ENCODE results near the gene SLC25A20.
"Not testable (repeated sequence)": the region's sequence is repeated elsewhere in the genome, so short reads cannot be mapped to it uniquely, and the experiment has no call there.

Gene SLC25A20

DNA sequence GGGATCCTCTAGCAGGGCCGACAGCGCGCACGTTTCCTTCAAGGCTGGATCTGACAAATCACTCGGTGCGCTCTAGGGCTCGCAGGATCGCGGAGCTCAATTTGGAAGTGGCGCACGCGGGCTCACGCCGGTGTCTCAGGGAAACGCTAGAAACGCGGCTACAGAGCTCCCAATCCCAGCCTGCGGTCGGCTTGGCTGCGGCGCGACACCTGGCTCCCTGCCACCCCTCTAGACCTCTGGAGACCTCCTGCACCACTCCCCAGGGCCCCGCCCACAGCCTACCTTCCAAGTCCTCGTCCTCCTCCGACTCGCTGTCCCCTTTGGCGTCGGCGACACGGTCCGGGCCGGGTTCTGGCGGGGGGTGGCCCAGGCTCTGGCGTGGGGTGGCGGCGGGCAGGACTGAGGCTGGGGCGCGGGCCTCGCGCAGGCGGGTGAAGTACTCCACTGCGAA is 51.6 kb downstream of the SLC25A20 start:
- DNase-seq (ENCODE audit: low read depth), result peak; percentile 37

DNA sequence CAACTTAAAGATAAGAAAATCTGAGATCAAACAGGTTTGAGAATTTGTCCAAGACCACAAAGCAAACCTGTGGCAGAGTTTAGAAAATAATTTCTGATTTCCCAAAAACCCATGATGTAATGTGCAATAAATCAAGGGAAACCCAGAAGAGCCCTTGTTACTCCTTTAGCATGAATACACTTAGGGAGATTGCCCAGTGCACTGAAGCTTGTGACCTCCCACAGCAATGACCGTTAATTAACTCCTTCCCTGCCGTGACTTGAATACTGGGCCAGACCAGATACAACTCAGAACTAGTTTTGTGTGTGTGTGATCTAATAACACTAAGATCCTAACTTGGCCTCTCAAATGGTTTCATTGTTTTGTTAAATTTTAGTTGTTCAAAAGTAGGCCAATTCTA is 53.5 kb downstream of the SLC25A20 start:
- no peak for DNase-seq (ENCODE audit: low read depth)

DNA sequence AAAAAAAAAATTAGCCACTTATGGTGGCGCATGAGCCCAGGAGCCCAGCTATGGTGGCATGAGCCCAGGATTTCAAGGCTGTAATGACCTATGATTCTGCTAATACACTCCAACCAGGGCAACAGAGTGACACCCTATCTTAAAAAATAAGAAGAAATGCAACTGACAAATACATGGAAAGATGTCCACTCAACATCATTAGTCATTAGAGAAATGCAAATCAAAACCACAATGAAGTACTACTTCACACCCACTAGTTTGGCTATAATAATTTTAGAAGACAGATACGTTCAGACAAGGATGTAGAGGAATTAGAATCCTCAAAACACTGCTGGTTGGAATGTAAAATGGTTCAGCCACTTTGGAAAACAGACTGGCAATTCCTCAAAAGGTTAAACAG is 61.5 kb downstream of the SLC25A20 start:
- no peak for DNase-seq (ENCODE audit: low read depth)

DNA sequence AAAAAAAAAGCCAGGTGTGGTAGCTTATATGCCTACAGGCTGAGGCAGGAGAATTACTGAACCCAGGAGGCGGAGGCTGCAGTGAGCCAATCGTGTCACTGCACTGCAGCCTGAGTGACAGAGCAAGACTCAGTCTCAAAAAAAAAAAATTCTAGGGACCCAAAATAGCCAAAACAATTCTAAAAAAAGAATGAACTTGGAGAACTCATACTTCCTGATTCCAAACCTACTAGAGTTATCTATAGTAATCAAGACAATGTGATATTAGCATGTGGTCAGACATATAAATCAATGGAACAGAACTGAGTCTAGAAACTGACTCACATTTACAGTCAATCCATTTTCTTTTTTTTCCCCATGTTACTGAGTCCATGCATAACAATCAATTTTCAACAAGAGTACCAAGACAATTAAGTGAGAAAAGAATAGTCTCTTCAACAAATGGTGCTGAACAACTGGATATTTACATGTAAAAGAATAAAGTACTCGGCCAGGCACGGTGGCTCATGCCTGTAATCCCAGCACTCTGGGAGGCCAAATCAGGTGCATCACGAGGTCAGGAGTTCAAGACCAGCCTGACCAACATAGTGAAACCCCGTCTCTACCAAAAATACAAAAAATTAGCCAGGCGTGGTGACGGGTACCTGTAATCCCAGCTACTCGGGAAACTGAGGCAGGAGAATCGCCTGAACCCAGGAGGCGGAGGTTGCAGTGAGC is 62.9 kb downstream of the SLC25A20 start:
- no peak for DNase-seq (ENCODE audit: low read depth)

DNA sequence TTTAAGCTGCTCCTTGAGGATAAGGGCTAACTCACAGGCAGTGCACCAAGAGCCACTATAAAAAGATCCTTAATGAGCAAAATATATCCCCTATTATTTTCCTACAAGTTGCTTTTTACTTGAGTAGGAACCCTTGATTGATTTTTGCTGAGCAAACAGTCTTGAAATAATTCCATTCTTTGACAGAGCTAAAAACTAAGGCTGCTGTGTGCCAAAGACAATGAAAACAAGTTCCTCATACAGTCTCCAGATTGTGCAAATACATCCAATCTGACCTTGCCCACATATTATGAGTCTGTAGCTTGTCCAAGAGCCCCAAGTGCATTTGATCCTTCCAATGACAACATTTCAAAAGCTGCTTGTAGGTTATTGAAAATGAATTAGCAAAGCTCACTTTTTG is 66.0 kb downstream of the SLC25A20 start:
- DNase-seq (ENCODE audit: low read depth), result no peak

DNA sequence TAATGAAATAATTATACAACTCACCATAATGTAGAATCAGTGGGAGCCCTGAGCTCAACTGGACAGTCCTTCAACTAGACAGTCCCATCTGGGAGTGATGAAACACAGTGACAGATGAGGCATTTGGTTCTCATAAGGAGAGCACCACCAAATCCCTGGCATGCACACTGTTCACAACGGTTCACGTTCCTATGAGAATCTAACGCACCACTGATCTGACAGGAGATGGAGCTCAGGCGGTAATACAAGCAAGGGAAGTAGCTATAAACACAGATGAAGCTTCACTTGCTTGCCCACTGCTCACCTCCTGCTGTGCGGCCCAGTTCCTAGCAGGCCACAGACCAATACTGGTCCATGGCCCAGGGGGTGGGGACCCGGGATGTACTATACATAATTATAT is 68.0 kb downstream of the SLC25A20 start:
- DNase-seq (ENCODE audit: low read depth), result no peak

DNA sequence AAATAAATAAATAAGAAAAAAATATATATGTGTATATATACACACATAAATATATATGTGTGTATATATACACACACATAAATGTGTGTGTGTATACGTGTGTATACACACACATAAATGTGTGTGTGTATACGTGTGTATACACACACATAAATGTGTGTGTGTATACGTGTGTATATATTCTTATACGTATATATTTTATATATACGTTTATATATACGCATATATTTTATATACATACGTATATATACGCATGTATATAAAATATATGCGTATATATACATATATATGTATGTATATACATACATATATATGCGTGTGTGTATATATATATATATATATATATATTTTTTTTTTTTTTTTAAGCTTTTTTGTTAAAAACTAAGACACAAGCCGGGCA is 69.2 kb downstream of the SLC25A20 start:
- DNase-seq (ENCODE audit: low read depth), result not testable (repeated sequence)

DNA sequence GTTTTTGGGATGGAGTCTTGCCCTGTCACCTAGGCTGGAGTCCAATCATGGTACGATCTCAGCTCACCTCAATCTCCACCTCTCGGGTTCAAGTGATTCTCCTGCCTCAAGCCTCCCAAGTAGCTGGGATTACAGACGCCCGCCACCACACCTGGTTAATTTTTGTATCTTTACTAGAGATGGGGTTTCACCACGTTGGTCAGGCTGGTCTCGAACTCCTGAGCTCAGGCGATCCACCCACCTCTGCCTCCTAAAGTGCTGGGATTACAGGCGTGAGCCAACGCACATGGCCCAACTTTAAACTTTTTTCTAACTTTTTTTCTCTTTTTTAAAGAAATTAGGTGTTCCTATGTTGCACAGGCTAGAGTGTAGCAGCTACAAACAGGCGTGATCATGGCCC is 70.8 kb downstream of the SLC25A20 start:
- not testable (repeated sequence) for DNase-seq (ENCODE audit: low read depth)

DNA sequence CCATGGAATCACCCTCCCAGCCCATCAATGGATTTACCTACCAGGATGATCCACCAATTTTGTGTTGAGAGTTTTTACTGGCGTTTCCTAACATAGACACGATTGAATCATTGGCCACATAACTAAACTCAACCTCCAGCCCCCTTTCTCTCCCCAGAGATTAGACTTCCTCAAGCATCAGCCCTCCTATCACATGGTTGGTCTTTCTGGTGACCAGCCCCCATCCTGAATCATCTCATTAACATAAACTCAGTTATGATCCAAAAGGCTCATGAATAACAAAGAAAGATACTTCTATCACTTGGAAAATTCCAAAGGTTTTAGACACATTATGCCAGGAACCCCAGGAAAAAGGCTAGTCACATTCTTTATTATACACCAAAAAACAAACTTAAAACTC is 72.2 kb downstream of the SLC25A20 start:
- DNase-seq (ENCODE audit: low read depth), result no peak

DNA sequence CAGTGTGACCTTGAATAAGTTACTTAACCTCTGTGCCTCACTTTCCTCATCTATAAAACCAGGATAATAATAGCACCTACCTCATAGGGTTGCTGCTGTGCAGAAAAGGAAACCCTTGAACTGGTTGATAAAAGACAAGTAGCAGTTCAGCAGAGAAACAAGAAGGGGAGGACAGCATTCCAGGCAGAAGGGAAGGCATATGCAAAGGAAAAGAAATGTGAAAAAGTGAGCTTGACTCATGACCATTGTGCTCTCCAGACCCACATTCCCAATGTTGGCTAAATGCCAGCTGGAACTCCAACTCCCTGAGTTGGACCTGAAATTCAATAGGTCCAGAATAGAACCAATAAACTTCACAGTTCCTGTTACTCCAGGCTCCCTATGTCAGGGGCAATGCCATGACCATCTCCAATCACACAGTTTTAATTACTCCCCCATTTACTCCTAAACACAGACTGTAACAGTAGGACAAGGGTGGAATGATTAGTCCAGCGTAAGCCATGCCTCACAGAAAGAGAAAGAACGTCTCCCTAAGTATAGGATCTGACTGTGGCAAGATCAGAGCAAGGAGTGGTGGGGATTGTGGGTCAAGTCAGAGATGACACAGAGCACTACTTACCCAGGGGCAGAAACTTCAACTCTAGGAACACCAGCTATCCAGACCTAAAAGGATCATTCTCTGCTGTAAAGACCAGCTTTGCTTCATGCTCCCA is 77.9 kb downstream of the SLC25A20 start:
- DNase-seq (ENCODE audit: low read depth), result no peak

DNA sequence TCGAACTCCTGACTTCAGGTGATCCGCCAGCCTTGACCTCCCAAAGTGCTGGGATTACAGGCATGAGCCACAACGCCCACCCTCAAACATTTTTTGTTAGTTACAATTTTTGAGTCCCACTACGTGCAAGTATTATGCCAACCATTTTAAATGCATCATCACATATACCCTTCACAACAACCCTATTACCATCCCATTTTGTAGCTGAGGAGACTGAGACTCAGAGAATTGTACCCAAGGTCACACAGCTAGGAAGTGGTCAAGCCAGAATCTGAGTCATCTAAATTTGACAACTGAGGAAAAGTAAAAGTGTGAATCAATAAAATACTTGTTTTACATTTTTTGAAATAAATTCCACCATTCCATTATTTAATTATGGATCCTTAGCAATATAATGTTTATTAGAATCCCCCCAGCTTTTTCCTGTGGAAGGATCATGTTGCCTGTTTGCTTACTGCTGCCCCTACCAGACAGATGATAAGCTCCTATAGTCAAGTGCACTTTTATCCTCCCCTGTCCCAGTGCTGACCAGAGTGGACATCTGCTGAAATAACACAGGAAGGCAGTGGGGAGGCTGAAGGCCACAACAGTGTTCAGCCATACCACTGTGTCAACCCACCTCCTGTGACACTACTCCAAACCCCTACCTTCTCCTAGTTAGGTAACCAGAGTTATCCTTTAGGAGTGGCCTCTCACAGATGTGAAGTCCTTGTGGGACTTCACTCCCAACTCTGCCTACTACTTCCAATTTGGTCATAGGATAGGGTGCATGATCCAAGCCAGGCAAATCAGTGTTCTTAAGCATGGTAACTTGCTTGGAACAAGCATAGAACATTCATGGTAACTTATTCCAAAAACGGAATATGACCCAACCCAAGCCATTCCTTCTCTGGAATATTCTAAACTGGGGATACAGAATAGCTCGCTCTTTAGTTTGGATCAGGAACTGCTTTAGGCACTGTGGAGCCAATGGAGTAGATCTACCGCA is 79.2 kb downstream of the SLC25A20 start:
- no peak for DNase-seq (ENCODE audit: low read depth)

DNA sequence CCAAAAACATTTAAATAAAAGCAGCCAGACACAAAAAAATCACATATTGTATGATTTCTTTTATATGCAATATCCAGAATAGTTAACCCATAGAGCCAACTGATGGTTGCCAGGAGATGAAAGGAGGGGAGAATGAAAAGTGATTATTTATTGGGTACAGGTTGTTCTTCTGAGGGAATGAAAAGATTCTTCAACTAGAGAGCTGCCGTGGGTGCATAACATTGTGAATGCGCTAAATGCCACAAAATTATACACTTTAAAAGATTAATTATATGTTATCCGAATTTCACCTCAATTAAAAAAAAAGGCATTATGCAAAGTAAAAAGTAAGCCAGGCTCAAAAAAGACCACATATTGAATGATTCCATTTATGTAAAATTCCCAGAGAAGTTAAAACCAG is 87.2 kb downstream of the SLC25A20 start:
- DNase-seq (ENCODE audit: low read depth), result no peak
